Raji (cell line): ENCODE results near the gene UBL4A.

Experiments
- POLR2A ChIP-seq: IDR thresholded peaks from 2 replicates; pipeline ENCODE4 v1.6.1; 2011; ENCODE audit warnings: low read depth, low read length, control low read depth; ENCODE audit not compliant: insufficient read depth

The UBL4A gene

GRCh38 chrX:154477891-154478477 lies 8.4 kb downstream of the UBL4A start:
- TF ChIP-seq POLR2A = no peak

- no peak for TF ChIP-seq POLR2A
Observed at GRCh38 chrX:154476821-154477220, 9.6 kb downstream of the UBL4A start.

GRCh38 chrX:154473683-154474082 lies 12.7 kb downstream of the UBL4A start:
- TF ChIP-seq POLR2A = no peak

- TF ChIP-seq POLR2A = no peak
Observed at GRCh38 chrX:154472685-154473632, 13.5 kb downstream of the UBL4A start.

DNA sequence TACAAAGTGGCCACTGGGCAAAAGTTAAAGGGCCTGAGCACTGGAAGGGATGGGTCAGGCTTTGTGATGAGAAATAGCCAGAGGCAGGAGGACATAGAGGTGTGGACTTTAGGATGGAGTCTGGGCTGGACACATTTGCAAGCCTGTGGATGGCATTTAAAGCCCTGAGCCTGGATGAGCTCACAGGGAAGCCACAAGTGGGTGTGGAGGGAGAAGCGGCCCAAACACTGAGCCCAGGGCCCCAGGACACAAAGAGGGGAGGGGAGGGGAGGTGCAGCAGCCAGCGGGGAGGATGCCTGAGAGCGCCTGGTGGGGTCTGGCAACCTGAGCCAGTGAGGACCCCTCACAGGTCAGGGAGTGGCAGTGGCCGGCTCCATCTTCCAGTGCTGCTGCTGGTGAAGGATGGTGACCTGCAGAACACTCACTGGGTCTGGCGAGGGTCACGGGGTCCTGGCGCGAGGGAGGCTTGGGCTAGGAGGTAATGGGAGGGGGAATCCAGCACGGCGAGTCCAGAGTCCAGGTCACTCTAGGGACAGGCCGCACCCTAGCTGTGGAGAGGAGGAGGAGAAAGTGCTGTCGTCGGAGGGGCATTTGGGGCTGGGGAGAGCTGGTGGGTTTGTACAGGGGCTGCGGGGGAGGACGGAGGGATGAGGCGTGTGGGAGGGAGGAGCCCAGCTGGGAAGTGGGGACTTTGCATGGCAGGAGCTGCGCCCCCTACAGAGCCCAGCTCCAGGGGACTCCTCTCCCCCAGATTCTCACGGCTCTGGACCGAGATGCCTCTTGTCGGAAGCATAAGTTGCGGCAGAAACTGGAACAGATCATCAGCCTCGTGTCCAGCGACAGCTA lies 14.4 kb downstream of the UBL4A start:
- no peak for TF ChIP-seq POLR2A

DNA sequence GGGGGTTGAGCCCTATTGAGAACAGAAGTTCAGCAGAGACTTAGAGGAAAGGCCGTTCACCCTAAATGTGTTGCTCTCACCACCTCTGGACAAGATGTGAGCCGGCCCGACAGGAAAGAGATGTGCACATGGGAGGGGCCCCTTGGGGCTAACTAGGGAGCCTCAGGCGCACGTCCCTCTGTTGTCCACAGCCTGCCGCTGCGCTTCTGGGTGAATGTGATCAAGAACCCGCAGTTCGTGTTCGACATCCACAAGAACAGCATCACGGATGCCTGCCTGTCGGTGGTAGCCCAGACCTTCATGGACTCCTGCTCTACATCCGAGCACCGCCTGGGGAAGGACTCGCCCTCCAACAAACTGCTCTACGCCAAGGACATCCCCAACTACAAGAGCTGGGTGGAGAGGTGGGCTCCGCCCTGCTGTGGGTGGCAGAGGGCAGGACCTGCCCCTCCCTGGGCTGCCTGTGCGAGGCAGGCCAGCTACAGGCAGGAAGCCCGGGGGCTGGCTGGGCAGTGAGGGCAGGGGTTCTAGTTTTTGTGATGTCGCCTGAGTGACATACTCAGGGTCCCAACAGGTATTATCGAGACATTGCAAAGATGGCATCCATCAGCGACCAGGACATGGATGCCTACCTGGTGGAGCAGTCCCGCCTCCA lies 15.4 kb downstream of the UBL4A start:
- no peak for TF ChIP-seq POLR2A

GRCh38 chrX:154470434-154470833 lies 16.0 kb downstream of the UBL4A start:
- no peak for TF ChIP-seq POLR2A

DNA sequence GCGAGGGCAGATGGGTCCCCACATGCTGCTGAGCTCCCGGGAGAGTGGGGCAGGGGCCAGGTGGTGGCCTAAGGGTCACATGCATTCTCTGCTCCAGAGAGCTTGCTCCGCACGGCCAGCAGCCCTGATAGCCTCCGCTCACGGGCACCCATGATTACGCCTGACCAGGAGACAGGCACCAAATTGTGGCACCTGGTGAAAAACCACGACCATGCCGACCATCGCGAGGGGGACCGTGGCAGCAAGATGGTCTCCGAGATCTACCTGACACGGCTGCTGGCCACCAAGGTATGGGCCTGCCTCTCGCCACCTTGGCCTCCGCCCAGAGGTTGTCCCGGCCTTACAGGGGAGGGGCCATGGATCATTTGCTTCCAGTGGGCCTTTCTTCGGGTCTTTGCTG lies 16.5 kb downstream of the UBL4A start:
- no peak for TF ChIP-seq POLR2A

- TF ChIP-seq POLR2A = no peak
Observed at GRCh38 chrX:154469114-154469513, 17.3 kb downstream of the UBL4A start.

DNA sequence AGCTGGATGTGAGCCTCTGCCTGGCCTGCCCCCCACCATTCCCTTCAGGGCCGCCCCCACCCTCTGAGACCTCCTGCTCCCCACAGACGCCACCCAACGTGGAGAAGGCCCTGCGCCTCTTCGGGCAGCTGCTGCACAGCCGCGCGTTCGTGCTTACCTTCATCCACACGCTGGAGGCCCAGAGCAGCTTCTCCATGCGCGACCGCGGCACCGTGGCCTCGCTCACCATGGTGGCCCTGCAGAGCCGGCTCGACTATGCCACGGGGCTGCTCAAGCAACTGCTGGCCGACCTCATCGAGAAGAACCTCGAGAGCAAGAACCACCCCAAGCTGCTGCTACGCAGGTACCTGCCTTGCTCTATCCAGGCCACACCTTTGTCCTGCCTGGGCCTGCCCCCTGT lies 18.2 kb downstream of the UBL4A start:
- TF ChIP-seq POLR2A = no peak

DNA sequence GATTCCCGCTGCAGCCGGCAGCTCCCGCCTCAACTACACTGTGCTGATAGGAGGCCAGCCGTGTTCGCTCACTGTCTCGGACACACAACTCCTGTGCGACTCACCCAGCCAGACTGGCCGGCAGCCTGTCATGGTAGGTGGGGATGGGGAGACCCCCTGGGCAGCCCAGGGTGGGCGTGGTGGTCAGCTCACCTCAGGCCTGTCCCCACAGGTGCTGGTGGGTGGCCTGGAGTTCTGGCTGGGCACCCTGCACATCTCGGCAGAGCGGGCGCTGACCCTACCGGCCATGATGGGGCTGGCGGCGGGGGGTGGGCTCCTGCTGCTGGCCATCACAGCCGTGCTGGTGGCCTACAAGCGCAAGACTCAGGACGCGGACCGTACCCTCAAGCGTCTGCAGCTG lies 18.9 kb downstream of the UBL4A start:
- TF ChIP-seq POLR2A = no peak

DNA sequence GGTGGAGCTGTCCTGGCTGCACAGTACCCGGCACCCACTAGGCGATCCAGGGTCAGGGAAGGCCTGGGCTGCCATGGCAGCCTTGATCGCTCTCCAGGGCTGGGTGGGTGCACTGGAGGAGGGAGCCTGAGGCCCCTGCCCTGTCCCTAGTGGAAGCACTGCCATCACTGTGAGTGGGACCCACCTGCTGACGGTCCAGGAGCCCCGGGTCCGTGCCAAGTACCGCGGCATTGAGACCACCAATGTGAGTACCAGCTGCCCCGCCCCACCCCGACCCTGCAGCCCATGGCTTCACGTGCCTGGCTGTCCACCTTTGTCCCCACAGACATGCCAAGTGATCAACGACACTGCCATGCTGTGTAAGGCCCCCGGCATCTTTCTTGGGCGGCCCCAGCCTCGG lies 19.5 kb downstream of the UBL4A start:
- TF ChIP-seq POLR2A = no peak

DNA sequence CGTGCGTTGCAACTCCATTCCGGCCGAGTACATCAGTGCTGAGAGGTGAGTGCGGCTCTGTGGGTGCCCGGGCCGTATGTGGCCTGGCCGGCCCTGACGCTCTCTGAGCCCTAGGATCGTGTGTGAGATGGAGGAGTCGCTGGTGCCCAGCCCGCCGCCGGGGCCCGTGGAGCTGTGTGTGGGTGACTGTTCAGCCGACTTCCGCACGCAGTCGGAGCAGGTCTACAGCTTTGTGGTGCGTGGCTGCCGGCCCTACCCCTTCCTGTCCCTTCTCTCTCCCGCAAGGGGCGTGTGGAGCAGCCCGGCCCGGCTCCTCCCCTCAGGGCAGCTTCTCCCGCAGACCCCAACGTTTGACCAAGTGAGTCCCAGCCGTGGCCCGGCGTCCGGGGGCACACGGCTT lies 20.4 kb downstream of the UBL4A start:
- TF ChIP-seq POLR2A = no peak

- TF ChIP-seq POLR2A = no peak
Observed at GRCh38 chrX:154465601-154466000, 20.8 kb downstream of the UBL4A start.

- no peak for TF ChIP-seq POLR2A
Observed at GRCh38 chrX:154464806-154465365, 21.5 kb downstream of the UBL4A start.

GRCh38 chrX:154463611-154464220 lies 22.7 kb downstream of the UBL4A start:
- no peak for TF ChIP-seq POLR2A
